HEK293 (cell line): ENCODE results near the gene USP21.
A peak's percentile ranks its signal among the peaks of the same experiment; 100 is the strongest.

Experiments
- CTCF ChIA-PET: fragments of 350-600 bp; formaldehyde crosslinking; extraction: SDS; loops from one replicate; lab custom pipeline; 2021; ENCODE audit warnings: antibody characterized with exemption; lab: Yijun Ruan, JAX
- POLR2A ChIA-PET: fragments of 300-600 bp; formaldehyde crosslinking; extraction: SDS; loops from one replicate; lab custom pipeline; 2020; ENCODE audit warnings: antibody characterized with exemption, inconsistent platforms; lab: Yijun Ruan, JAX
- H3K27ac ChIP-seq: fragments of 200-500 bp; sonication (Bioruptor generic); 2 replicates; pipeline ENCODE4 v1.5.1; 2014; ENCODE audit warnings: low read depth, low read length, control low read depth, inconsistent platforms; ENCODE audit errors: extremely low read depth
- H3K36me3 ChIP-seq, 2 experiments: fragments of 200-500 bp in 1 of 2; sonication (Bioruptor generic) in 1 of 2; 1 replicate in 1 of 2; 2 replicates in 1 of 2; pipeline ENCODE4 v1.5.1; 2014 to 2017; ENCODE audit warnings: inconsistent platforms in 2 of 2, low read length in 2 of 2; ENCODE audit not compliant: control insufficient read depth in 2 of 2, insufficient read depth in 1 of 2
- H3K4me1 ChIP-seq: fragments of 200-500 bp; sonication (Bioruptor generic); 2 replicates; pipeline ENCODE4 v1.5.1; 2014; ENCODE audit warnings: mild to moderate bottlenecking, low read length, inconsistent platforms; ENCODE audit not compliant: control insufficient read depth, insufficient read depth
- H3K4me3 ChIP-seq: 2 replicates; pipeline ENCODE4 v1.5.1; 2011; ENCODE audit warnings: low read depth, mild to moderate bottlenecking, control low read depth, low read length, moderate library complexity
- H3K9me3 ChIP-seq: fragments of 200-500 bp; sonication (Bioruptor generic); 2 replicates; pipeline ENCODE4 v1.5.1; 2014; ENCODE audit warnings: low read depth, low read length, inconsistent platforms; ENCODE audit not compliant: control insufficient read depth, insufficient read depth
- IKZF3 ChIP-seq: fragments of 450-650 bp; IDR thresholded peaks from 2 replicates; pipeline ENCODE4 v1.5.0; 2018; ENCODE audit warnings: missing biosample characterization, mild to moderate bottlenecking, missing genetic modification characterization, moderate library complexity
- KLF10 ChIP-seq: fragments of 450-650 bp; IDR thresholded peaks from 2 replicates; pipeline ENCODE4 v1.5.1; 2018; ENCODE audit warnings: missing biosample characterization, mild to moderate bottlenecking, missing genetic modification characterization
- MZF1 ChIP-seq: fragments of 450-650 bp; formaldehyde crosslinking; IDR thresholded peaks from 2 replicates; pipeline ENCODE4 v1.5.1; 2017; ENCODE audit warnings: missing biosample characterization, missing genetic modification characterization, borderline replicate concordance
- REST ChIP-seq: fragments of 450-650 bp; formaldehyde crosslinking; IDR thresholded peaks from 2 replicates; pipeline ENCODE4 v1.5.1; 2016; ENCODE audit warnings: missing biosample characterization, missing genetic modification characterization
- TCF7L2 ChIP-seq: IDR thresholded peaks from 2 replicates; pipeline ENCODE4 v1.6.1; 2011; ENCODE audit warnings: low read depth, mild to moderate bottlenecking, inconsistent platforms, low read length, moderate library complexity, borderline replicate concordance
- ZBTB17 ChIP-seq: fragments of 450-650 bp; formaldehyde crosslinking; IDR thresholded peaks from 2 replicates; pipeline ENCODE4 v1.5.1; 2016; ENCODE audit warnings: missing biosample characterization, missing genetic modification characterization
- ZEB2 ChIP-seq: fragments of 450-650 bp; formaldehyde crosslinking; IDR thresholded peaks from 2 replicates; pipeline ENCODE4 v1.5.1; 2016; ENCODE audit warnings: missing biosample characterization, missing genetic modification characterization
- ZNF132 ChIP-seq: fragments of 450-650 bp; formaldehyde crosslinking; IDR thresholded peaks from 2 replicates; pipeline ENCODE4 v1.5.1; 2017; ENCODE audit warnings: missing biosample characterization, missing genetic modification characterization, borderline replicate concordance
- ZNF18 ChIP-seq: fragments of 450-650 bp; formaldehyde crosslinking; IDR thresholded peaks from 2 replicates; pipeline ENCODE4 v1.5.1; 2016; ENCODE audit warnings: missing biosample characterization, missing genetic modification characterization
- ZNF223 ChIP-seq: fragments of 450-650 bp; formaldehyde crosslinking; IDR thresholded peaks from 2 replicates; pipeline ENCODE4 v1.5.1; 2016; ENCODE audit warnings: missing biosample characterization, missing genetic modification characterization
- ZNF248 ChIP-seq: fragments of 450-650 bp; formaldehyde crosslinking; IDR thresholded peaks from 2 replicates; pipeline ENCODE4 v1.5.1; 2017; ENCODE audit warnings: missing biosample characterization, missing genetic modification characterization
- ZNF274 ChIP-seq, 2 experiments: fragments of 200-500 bp in 1 of 2; fragments of 450-650 bp in 1 of 2; sonication (Bioruptor generic) in 1 of 2; formaldehyde crosslinking in 1 of 2; IDR thresholded peaks; 2 replicates each; pipeline versions ENCODE4 v1.5.1 to v1.6.1; 2014 to 2016; ENCODE audit warnings: borderline replicate concordance in 1 of 2, inconsistent platforms in 1 of 2, low read length in 1 of 2, missing biosample characterization in 1 of 2, missing genetic modification characterization in 1 of 2
- ZNF341 ChIP-seq: fragments of 450-650 bp; formaldehyde crosslinking; IDR thresholded peaks from 2 replicates; pipeline ENCODE4; 2016; ENCODE audit warnings: low read depth, missing biosample characterization, missing genetic modification characterization
- ZNF366 ChIP-seq: fragments of 450-650 bp; formaldehyde crosslinking; conservative IDR thresholded peaks from 2 replicates; pipeline ENCODE4 v1.5.1; 2016; ENCODE audit warnings: missing biosample characterization, missing genetic modification characterization
- ZNF433 ChIP-seq: fragments of 450-650 bp; formaldehyde crosslinking; IDR thresholded peaks from 2 replicates; pipeline ENCODE4 v1.5.1; 2016; ENCODE audit warnings: missing biosample characterization, missing genetic modification characterization, low read depth
- ZNF488 ChIP-seq: fragments of 450-650 bp; formaldehyde crosslinking; IDR thresholded peaks from 2 replicates; pipeline ENCODE4 v1.5.1; 2016; ENCODE audit warnings: missing biosample characterization, missing genetic modification characterization
- ZNF558 ChIP-seq: fragments of 450-650 bp; formaldehyde crosslinking; IDR thresholded peaks from 2 replicates; pipeline ENCODE4 v1.5.1; 2016; ENCODE audit warnings: missing biosample characterization, missing genetic modification characterization
- ZNF596 ChIP-seq: fragments of 450-650 bp; IDR thresholded peaks from 2 replicates; pipeline ENCODE4 v1.5.0; 2018; ENCODE audit warnings: missing biosample characterization, mild to moderate bottlenecking, missing genetic modification characterization, moderate library complexity
- ZNF670 ChIP-seq: fragments of 450-650 bp; formaldehyde crosslinking; IDR thresholded peaks from 2 replicates; pipeline ENCODE4 v1.5.1; 2016; ENCODE audit warnings: missing biosample characterization, missing genetic modification characterization, low read depth
- ZNF830 ChIP-seq: fragments of 450-650 bp; IDR thresholded peaks from 2 replicates; pipeline ENCODE4 v1.5.0; 2018; ENCODE audit warnings: missing biosample characterization, missing genetic modification characterization, low read depth, mild to moderate bottlenecking, moderate library complexity
- ZSCAN30 ChIP-seq: fragments of 450-650 bp; IDR thresholded peaks from 2 replicates; pipeline ENCODE4 v1.5.1; 2018; ENCODE audit warnings: missing biosample characterization, mild to moderate bottlenecking, missing genetic modification characterization, moderate library complexity
- TF ChIP-seq, protein P1 (sequence below): fragments of 450-650 bp; formaldehyde crosslinking; conservative IDR thresholded peaks from 2 replicates; pipeline ENCODE4 v1.5.1; 2016; ENCODE audit warnings: low read depth, missing biosample characterization, missing genetic modification characterization
- TF ChIP-seq, protein P2 (sequence below): fragments of 450-650 bp; formaldehyde crosslinking; IDR thresholded peaks from 2 replicates; pipeline ENCODE4 v1.5.1; 2016; ENCODE audit warnings: missing biosample characterization, missing genetic modification characterization
- TF ChIP-seq, protein P3 (sequence below): fragments of 450-650 bp; formaldehyde crosslinking; IDR thresholded peaks from 2 replicates; pipeline ENCODE4 v1.5.1; 2016; ENCODE audit warnings: missing biosample characterization, missing genetic modification characterization

The USP21 gene

GRCh38 chr1:161133220-161133740 is 26.0 kb upstream of the USP21 start (continued):
- TF ChIP-seq IKZF3 (tag by site-specific recombination) = no peak
- TF ChIP-seq ZBTB17 (tag by site-specific recombination) = peak; percentile 11
- TF ChIP-seq ZNF366 (tag by site-specific recombination) = no peak
- no peak for TF ChIP-seq ZNF830 (tag by site-specific recombination)
- TF ChIP-seq REST (tag by site-specific recombination) = 0 out of 2 replicates have a peak, but pooled peaks have one; percentile 1
- TF ChIP-seq, protein P1, sequence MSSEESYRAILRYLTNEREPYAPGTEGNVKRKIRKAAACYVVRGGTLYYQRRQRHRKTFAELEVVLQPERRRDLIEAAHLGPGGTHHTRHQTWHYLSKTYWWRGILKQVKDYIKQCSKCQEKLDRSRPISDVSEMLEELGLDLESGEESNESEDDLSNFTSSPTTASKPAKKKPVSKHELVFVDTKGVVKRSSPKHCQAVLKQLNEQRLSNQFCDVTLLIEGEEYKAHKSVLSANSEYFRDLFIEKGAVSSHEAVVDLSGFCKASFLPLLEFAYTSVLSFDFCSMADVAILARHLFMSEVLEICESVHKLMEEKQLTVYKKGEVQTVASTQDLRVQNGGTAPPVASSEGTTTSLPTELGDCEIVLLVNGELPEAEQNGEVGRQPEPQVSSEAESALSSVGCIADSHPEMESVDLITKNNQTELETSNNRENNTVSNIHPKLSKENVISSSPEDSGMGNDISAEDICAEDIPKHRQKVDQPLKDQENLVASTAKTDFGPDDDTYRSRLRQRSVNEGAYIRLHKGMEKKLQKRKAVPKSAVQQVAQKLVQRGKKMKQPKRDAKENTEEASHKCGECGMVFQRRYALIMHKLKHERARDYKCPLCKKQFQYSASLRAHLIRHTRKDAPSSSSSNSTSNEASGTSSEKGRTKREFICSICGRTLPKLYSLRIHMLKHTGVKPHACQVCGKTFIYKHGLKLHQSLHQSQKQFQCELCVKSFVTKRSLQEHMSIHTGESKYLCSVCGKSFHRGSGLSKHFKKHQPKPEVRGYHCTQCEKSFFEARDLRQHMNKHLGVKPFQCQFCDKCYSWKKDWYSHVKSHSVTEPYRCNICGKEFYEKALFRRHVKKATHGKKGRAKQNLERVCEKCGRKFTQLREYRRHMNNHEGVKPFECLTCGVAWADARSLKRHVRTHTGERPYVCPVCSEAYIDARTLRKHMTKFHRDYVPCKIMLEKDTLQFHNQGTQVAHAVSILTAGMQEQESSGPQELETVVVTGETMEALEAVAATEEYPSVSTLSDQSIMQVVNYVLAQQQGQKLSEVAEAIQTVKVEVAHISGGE (tag by site-specific recombination) = peak; percentile 73
- TF ChIP-seq, protein P2, sequence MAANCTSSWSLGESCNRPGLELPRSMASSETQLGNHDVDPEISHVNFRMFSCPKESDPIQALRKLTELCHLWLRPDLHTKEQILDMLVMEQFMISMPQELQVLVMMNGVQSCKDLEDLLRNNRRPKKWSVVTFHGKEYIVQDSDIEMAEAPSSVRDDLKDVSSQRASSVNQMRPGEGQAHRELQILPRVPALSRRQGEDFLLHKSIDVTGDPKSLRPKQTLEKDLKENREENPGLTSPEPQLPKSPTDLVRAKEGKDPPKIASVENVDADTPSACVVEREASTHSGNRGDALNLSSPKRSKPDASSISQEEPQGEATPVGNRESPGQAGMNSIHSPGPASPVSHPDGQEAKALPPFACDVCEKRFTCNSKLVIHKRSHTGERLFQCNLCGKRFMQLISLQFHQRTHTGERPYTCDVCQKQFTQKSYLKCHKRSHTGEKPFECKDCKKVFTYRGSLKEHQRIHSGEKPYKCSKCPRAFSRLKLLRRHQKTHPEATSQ (tag by site-specific recombination) = no peak
- TF ChIP-seq ZEB2 (tag by site-specific recombination) = 0 out of 2 replicates have a peak, but pooled peaks have one; percentile 1

DNA sequence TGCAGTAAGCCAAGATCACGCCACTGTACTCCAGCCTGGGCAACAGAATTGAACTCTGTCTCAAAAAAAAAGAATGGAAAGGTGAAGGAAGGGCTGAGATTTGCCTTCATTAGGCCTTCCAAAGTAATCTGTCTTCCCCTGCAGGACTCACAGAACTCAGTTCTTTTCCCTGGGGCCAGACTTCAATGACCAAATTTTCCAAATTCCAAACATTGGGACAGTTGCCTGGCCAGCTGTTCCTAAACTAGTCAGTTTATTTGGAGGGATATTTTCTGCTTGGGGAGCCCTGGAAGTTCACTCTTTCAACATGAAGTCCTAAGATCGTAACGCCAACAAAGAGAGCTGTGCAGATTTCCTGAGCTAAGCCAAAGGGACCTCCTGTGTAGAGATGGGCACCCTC is 21.4 kb upstream of the USP21 start:
- CTCF ChIA-PET = interaction anchor here (0.6 to 3.2 kb wide), 8 partner anchors 9 to 295 kb away, joined by 3 to 21 read pairs (median 4); partner anchors contain the start of gene KLHDC9
- Histone ChIP-seq H3K9me3 (no peaks in the 10 kb centered on the region), H3K36me3 (peaks cover 0 to 7% of the 10 kb centered on the region in 2 experiments; a peak in 2 of 3 replicates), H3K4me3 (no peak overlapping the region), H3K27ac (no peak overlapping the region), H3K4me1 (no peaks in the 10 kb centered on the region)
- POLR2A ChIA-PET = interaction anchor here (0.5 to 1.3 kb wide), 3 partner anchors 15 to 21 kb away, joined by 3 to 4 read pairs (median 3); partner anchors contain the start of genes NIT1 and PFDN2
- TF ChIP-seq ZNF433 (tag by site-specific recombination) (no peak), ZNF132 (tag by site-specific recombination) (no peak), ZNF670 (tag by site-specific recombination) (no peak), KLF10 (tag by site-specific recombination) (no peak), ZNF248 (no peak), ZNF558 (tag by site-specific recombination) (no peak), MZF1 (tag by site-specific recombination) (no peak), ZNF223 (tag by site-specific recombination) (no peak), TCF7L2 (no peak), ZNF341 (tag by site-specific recombination) (no peak), ZNF18 (tag by site-specific recombination) (no peak), ZNF596 (tag by site-specific recombination) (no peak), ZNF274 (IDR thresholded peaks at IDR 0.05; ENCODE audit: low read length) (no peak), ZNF274 (tag by site-specific recombination; IDR thresholded peaks at IDR 0.05; ENCODE audit: borderline replicate concordance) (no peak), ZSCAN30 (tag by site-specific recombination) (no peak), ZNF488 (tag by site-specific recombination) (no peak)
- TF ChIP-seq, protein P3, sequence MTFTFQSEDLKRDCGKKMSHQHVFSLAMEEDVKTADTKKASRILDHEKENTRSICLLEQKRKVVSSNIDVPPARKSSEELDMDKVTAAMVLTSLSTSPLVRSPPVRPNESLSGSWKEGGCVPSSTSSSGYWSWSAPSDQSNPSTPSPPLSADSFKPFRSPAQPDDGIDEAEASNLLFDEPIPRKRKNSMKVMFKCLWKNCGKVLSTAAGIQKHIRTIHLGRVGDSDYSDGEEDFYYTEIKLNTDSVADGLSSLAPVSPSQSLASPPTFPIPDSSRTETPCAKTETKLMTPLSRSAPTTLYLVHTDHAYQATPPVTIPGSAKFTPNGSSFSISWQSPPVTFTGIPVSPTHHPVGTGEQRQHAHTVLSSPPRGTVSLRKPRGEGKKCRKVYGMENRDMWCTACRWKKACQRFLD (tag by site-specific recombination) = no peak
